Breast epithelium (tissue), 3 donors: ENCODE measurements around the gene PRSS48.

ENCODE experiments used
- POLR2A ChIP-seq: fragments of 450-650 bp; IDR thresholded peaks from one replicate; pipeline ENCODE4 v1.6.1; 2016; ENCODE audit warnings: antibody characterized with exemption, mild to moderate bottlenecking, moderate library complexity
- POLR2AphosphoS5 ChIP-seq, 3 donors: sonication (generic); formaldehyde crosslinking; IDR thresholded peaks; one replicate each; pipeline ENCODE4 v1.6.1; 2017; ENCODE audit warnings: antibody characterized with exemption in 3 of 3
- TF ChIP-seq, protein P1 (sequence below), 3 donors: fragments of 450-650 bp; IDR thresholded peaks; one replicate each; pipeline ENCODE4 v1.5.1; 2016 to 2017; ENCODE audit warnings: antibody characterized with exemption in 3 of 3, mild to moderate bottlenecking in 3 of 3, moderate library complexity in 3 of 3

DNA sequence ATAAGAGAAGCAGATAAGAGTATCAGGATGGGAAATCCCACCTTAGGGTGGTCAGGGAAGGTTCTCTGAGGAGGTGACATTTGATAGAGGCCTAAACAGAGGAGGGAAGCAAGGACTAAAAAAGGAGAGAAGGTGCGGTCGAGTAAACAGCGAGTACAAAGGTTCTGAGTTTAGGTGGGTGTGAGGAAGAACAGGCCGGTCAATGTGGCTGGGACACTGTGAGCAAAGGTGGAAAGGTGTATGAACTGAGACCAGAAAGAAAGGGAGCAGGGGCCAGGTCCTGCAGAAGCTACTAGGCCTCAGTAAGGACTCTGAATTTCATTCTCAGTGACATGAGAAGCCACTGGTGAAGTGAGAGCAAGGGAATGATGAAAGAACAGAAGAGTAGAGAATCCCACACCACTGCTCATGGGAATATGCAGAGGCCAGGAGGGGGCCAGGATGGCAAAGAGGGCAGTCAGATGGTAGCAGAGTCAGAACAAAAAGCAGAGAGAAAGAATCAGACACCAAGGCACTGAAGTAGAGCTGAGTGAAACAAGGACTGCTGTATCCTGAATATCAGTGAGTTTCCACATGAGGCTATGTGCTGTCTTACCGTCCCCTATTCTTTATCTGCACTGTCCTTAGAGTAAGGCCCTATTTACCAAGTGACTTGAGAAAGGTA is 18.0 kb downstream of the PRSS48 start:
- TF ChIP-seq, protein P1, sequence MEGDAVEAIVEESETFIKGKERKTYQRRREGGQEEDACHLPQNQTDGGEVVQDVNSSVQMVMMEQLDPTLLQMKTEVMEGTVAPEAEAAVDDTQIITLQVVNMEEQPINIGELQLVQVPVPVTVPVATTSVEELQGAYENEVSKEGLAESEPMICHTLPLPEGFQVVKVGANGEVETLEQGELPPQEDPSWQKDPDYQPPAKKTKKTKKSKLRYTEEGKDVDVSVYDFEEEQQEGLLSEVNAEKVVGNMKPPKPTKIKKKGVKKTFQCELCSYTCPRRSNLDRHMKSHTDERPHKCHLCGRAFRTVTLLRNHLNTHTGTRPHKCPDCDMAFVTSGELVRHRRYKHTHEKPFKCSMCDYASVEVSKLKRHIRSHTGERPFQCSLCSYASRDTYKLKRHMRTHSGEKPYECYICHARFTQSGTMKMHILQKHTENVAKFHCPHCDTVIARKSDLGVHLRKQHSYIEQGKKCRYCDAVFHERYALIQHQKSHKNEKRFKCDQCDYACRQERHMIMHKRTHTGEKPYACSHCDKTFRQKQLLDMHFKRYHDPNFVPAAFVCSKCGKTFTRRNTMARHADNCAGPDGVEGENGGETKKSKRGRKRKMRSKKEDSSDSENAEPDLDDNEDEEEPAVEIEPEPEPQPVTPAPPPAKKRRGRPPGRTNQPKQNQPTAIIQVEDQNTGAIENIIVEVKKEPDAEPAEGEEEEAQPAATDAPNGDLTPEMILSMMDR (IDR thresholded peaks at IDR 0.05), result no peak
- TF ChIP-seq POLR2A (no peak), POLR2AphosphoS5 (IDR thresholded peaks at IDR 0.05) (no peak)
